GM23338 (cell line): ENCODE measurements around the gene MUC6. TPM values are rescaled to one million over a fixed set of nuclear protein-coding genes. Genes with fewer than 3 reads are reported as not detected.

Experiments
- ATAC-seq: fragments of 200-7000 bp; cut with Tn5 transposase; 3 replicates; pipeline ENCODE4 v1.9.1; 2020
- DNase-seq: peaks from one replicate; pipeline ENCODE4 v3.0.0-alpha.2; 2015; ENCODE audit warnings: low spot score
- H2AFZ ChIP-seq: fragments of 200-600 bp; sonication (generic); 2 replicates; pipeline ENCODE4 v1.8.0; 2016; ENCODE audit warnings: antibody characterized with exemption, mild to moderate bottlenecking, moderate library complexity
- H3F3A ChIP-seq: fragments of 200-600 bp; sonication (generic); replicated peaks from 2 replicates; pipeline ENCODE4 v1.8.0; 2017; ENCODE audit warnings: antibody characterized with exemption, mixed run types, low read depth
- H3K27ac ChIP-seq: fragments of 200-600 bp; sonication (generic); 2 replicates; pipeline ENCODE4 v1.6.1; 2016; ENCODE audit warnings: low read depth
- H3K27me3 ChIP-seq: fragments of 200-600 bp; sonication (generic); 2 replicates; pipeline ENCODE4 v1.8.0; 2016; ENCODE audit warnings: mild to moderate bottlenecking, mixed run types, moderate library complexity; ENCODE audit not compliant: insufficient read depth
- H3K36me3 ChIP-seq: fragments of 200-600 bp; sonication (generic); 2 replicates; pipeline ENCODE4 v1.8.0; 2016; ENCODE audit warnings: mild to moderate bottlenecking; ENCODE audit not compliant: insufficient read depth
- H3K4me1 ChIP-seq: fragments of 200-600 bp; sonication (generic); 2 replicates; pipeline ENCODE4 v1.8.0; 2016; ENCODE audit warnings: mild to moderate bottlenecking, moderate library complexity; ENCODE audit not compliant: insufficient read depth
- H3K4me2 ChIP-seq: fragments of 200-600 bp; sonication (generic); 2 replicates; pipeline ENCODE4 v1.7.1; 2017; ENCODE audit warnings: mixed run types
- H3K4me3 ChIP-seq: fragments of 200-600 bp; sonication (generic); 2 replicates; pipeline ENCODE4 v1.6.1; 2016; ENCODE audit warnings: mixed run types
- H3K79me2 ChIP-seq: fragments of 200-600 bp; sonication (generic); replicated peaks from 2 replicates; pipeline ENCODE4 v1.8.0; 2017; ENCODE audit warnings: mild to moderate bottlenecking; ENCODE audit not compliant: insufficient read depth
- H3K9me2 ChIP-seq: fragments of 200-600 bp; sonication (generic); 2 replicates; pipeline ENCODE4 v1.8.0; 2017; ENCODE audit not compliant: insufficient read depth
- H4K20me1 ChIP-seq: fragments of 200-600 bp; sonication (generic); replicated peaks from 2 replicates; pipeline ENCODE4 v1.8.0; 2017; ENCODE audit warnings: mild to moderate bottlenecking; ENCODE audit not compliant: insufficient read depth
- H3K27ac Mint-ChIP-seq: 2 replicates; pipeline ENCODE4 v1.8.0; 2020; ENCODE audit warnings: inconsistent platforms, mild to moderate bottlenecking, moderate library complexity, mixed read lengths
- H3K27me3 Mint-ChIP-seq: 3 replicates; pipeline ENCODE4 v1.8.0; 2022; ENCODE audit warnings: low read depth, mild to moderate bottlenecking, moderate library complexity, mixed read lengths, inconsistent platforms; ENCODE audit not compliant: insufficient read depth, poor library complexity
- H3K36me3 Mint-ChIP-seq: 3 replicates; pipeline ENCODE4 v1.8.0; 2021; ENCODE audit warnings: low read depth, mild to moderate bottlenecking, inconsistent platforms, moderate library complexity, mixed read lengths
- H3K4me1 Mint-ChIP-seq: 3 replicates; pipeline ENCODE4 v1.8.0; 2020; ENCODE audit warnings: mild to moderate bottlenecking, inconsistent platforms, mixed read lengths
- H3K4me3 Mint-ChIP-seq: 3 replicates; pipeline ENCODE4 v1.8.0; 2021; ENCODE audit warnings: moderate library complexity, mild to moderate bottlenecking, inconsistent platforms, mixed read lengths
- H3K9me3 Mint-ChIP-seq: 3 replicates; pipeline ENCODE4 v1.8.0; 2020; ENCODE audit warnings: moderate library complexity, mild to moderate bottlenecking, inconsistent platforms, mixed read lengths
- CREB1 ChIP-seq: fragments of 250-450 bp; sonication (Bioruptor Pico); IDR thresholded peaks from 2 replicates; pipeline ENCODE4 v1.5.0; 2020; ENCODE audit warnings: low read depth, mild to moderate bottlenecking, moderate library complexity
- NANOG ChIP-seq: IDR thresholded peaks from 2 replicates; pipeline ENCODE4 v1.6.1; 2016; ENCODE audit warnings: antibody characterized with exemption, borderline replicate concordance
- ZNF114 ChIP-seq: fragments of 250-450 bp; sonication (Bioruptor Pico); IDR thresholded peaks from 2 replicates; pipeline ENCODE4 v1.5.0; 2020; ENCODE audit warnings: mild to moderate bottlenecking, moderate library complexity
- polyA plus RNA-seq: library from polyadenylated mRNA; unstranded; fragments of >200 nt; fragmentation: Nextera tagmentation; extraction: Ambion mirVana; gene quantifications from 2 replicates; pipeline ENCODE4 v1.2.1, GENCODE V29; 2016
- total RNA-seq: library from RNA; depleted of rRNA; stranded (reverse); fragments of >200 nt; shearing (Covaris generic); gene quantifications from 2 replicates; pipeline ENCODE4 v1.2.3, GENCODE V29; 2014
- TF ChIP-seq, protein P1 (sequence below): fragments of 250-450 bp; sonication (Bioruptor Pico); IDR thresholded peaks from 2 replicates; pipeline ENCODE4 v1.5.0; 2020; ENCODE audit warnings: mild to moderate bottlenecking, moderate library complexity
- TF ChIP-seq, protein P2 (sequence below), 2 experiments: fragments of 200-600 bp in 1 of 2; sonication (generic) in 1 of 2; conservative IDR thresholded peaks; 2 replicates each; pipeline versions ENCODE4 v1.5.1 to v1.6.1; 2016 to 2017; ENCODE audit warnings: antibody characterized with exemption in 2 of 2, low read depth in 2 of 2, mild to moderate bottlenecking in 2 of 2, moderate library complexity in 1 of 2
- TF ChIP-seq, protein P3 (sequence below): IDR thresholded peaks from 2 replicates; pipeline ENCODE4 v1.6.1; 2016; ENCODE audit warnings: antibody characterized with exemption

The MUC6 gene
- total and polyA plus RNA-seq, 2 experiments from 2014 or later, result not detected

GRCh38 chr11:1015826-1016545 is 20.5 kb downstream of the MUC6 start (continued):
- TF ChIP-seq, protein P1, sequence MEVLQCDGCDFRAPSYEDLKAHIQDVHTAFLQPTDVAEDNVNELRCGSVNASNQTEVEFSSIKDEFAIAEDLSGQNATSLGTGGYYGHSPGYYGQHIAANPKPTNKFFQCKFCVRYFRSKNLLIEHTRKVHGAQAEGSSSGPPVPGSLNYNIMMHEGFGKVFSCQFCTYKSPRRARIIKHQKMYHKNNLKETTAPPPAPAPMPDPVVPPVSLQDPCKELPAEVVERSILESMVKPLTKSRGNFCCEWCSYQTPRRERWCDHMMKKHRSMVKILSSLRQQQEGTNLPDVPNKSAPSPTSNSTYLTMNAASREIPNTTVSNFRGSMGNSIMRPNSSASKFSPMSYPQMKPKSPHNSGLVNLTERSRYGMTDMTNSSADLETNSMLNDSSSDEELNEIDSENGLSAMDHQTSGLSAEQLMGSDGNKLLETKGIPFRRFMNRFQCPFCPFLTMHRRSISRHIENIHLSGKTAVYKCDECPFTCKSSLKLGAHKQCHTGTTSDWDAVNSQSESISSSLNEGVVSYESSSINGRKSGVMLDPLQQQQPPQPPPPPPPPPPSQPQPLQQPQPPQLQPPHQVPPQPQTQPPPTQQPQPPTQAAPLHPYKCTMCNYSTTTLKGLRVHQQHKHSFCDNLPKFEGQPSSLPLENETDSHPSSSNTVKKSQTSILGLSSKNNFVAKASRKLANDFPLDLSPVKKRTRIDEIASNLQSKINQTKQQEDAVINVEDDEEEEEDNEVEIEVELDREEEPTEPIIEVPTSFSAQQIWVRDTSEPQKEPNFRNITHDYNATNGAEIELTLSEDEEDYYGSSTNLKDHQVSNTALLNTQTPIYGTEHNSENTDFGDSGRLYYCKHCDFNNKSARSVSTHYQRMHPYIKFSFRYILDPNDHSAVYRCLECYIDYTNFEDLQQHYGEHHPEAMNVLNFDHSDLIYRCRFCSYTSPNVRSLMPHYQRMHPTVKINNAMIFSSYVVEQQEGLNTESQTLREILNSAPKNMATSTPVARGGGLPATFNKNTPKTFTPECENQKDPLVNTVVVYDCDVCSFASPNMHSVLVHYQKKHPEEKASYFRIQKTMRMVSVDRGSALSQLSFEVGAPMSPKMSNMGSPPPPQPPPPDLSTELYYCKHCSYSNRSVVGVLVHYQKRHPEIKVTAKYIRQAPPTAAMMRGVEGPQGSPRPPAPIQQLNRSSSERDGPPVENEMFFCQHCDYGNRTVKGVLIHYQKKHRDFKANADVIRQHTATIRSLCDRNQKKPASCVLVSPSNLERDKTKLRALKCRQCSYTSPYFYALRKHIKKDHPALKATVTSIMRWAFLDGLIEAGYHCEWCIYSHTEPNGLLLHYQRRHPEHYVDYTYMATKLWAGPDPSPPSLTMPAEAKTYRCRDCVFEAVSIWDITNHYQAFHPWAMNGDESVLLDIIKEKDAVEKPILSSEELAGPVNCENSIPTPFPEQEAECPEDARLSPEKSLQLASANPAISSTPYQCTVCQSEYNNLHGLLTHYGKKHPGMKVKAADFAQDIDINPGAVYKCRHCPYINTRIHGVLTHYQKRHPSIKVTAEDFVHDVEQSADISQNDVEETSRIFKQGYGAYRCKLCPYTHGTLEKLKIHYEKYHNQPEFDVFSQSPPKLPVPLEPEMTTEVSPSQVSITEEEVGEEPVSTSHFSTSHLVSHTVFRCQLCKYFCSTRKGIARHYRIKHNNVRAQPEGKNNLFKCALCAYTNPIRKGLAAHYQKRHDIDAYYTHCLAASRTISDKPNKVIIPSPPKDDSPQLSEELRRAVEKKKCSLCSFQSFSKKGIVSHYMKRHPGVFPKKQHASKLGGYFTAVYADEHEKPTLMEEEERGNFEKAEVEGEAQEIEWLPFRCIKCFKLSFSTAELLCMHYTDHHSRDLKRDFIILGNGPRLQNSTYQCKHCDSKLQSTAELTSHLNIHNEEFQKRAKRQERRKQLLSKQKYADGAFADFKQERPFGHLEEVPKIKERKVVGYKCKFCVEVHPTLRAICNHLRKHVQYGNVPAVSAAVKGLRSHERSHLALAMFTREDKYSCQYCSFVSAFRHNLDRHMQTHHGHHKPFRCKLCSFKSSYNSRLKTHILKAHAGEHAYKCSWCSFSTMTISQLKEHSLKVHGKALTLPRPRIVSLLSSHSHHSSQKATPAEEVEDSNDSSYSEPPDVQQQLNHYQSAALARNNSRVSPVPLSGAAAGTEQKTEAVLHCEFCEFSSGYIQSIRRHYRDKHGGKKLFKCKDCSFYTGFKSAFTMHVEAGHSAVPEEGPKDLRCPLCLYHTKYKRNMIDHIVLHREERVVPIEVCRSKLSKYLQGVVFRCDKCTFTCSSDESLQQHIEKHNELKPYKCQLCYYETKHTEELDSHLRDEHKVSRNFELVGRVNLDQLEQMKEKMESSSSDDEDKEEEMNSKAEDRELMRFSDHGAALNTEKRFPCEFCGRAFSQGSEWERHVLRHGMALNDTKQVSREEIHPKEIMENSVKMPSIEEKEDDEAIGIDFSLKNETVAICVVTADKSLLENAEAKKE (CRISPR knock-in tag), result no peak

- DNase-seq (no peak), ATAC-seq (no peak)
- no peaks in the 10 kb centered on the region for H3K27me3 ChIP-seq
- no peaks in the 10 kb centered on the region for H3K36me3 ChIP-seq
- no peak overlapping the region for H3K4me3 ChIP-seq
- H3K9me2 ChIP-seq, result no peaks in the 10 kb centered on the region
- no peak overlapping the region for H2AFZ ChIP-seq
- H3K27ac ChIP-seq, result no peak overlapping the region
- Mint-ChIP-seq H3K4me3 (no peak overlapping the region; the same call in 2 of the 3 replicates), H3K27ac (no peak overlapping the region), H3K27me3 (peaks cover 18% of the 10 kb centered on the region), H3K9me3 (peaks cover 23% of the 10 kb centered on the region), H3K36me3 (peaks cover 31% of the 10 kb centered on the region), H3K4me1 (no peaks in the 10 kb centered on the region)
- no peaks in the 10 kb centered on the region for H3K4me1 ChIP-seq
- no peaks in the 10 kb centered on the region for H3K79me2 ChIP-seq
- no peaks in the 10 kb centered on the region for H3F3A ChIP-seq
- H4K20me1 ChIP-seq, result no peaks in the 10 kb centered on the region
- H3K4me2 ChIP-seq, result no peak overlapping the region
- TF ChIP-seq, protein P2, sequence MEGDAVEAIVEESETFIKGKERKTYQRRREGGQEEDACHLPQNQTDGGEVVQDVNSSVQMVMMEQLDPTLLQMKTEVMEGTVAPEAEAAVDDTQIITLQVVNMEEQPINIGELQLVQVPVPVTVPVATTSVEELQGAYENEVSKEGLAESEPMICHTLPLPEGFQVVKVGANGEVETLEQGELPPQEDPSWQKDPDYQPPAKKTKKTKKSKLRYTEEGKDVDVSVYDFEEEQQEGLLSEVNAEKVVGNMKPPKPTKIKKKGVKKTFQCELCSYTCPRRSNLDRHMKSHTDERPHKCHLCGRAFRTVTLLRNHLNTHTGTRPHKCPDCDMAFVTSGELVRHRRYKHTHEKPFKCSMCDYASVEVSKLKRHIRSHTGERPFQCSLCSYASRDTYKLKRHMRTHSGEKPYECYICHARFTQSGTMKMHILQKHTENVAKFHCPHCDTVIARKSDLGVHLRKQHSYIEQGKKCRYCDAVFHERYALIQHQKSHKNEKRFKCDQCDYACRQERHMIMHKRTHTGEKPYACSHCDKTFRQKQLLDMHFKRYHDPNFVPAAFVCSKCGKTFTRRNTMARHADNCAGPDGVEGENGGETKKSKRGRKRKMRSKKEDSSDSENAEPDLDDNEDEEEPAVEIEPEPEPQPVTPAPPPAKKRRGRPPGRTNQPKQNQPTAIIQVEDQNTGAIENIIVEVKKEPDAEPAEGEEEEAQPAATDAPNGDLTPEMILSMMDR (conservative IDR thresholded peaks at IDR 0.05; ENCODE audit: low read depth in 2 of 2), result no peak
- no peak for TF ChIP-seq CREB1 (CRISPR knock-in tag)
- TF ChIP-seq, protein P3, sequence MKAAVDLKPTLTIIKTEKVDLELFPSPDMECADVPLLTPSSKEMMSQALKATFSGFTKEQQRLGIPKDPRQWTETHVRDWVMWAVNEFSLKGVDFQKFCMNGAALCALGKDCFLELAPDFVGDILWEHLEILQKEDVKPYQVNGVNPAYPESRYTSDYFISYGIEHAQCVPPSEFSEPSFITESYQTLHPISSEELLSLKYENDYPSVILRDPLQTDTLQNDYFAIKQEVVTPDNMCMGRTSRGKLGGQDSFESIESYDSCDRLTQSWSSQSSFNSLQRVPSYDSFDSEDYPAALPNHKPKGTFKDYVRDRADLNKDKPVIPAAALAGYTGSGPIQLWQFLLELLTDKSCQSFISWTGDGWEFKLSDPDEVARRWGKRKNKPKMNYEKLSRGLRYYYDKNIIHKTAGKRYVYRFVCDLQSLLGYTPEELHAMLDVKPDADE, result no peak
- no peak for TF ChIP-seq NANOG
- no peak for TF ChIP-seq ZNF114 (CRISPR knock-in tag)
Observed at GRCh38 chr11:1015064-1015463, 21.5 kb downstream of the MUC6 start.
